Measurements from ENCODE around the gene C11orf24. TPM values are rescaled to one million over a fixed set of nuclear protein-coding genes. Genes with fewer than 3 reads are reported as not detected.
"Not testable (repeated sequence)": the region's sequence is repeated elsewhere in the genome, so short reads cannot be mapped to it uniquely, and the experiment has no call there.

The C11orf24 gene
- total and polyA plus RNA-seq, 5 donors from 2014 or later: 6.6 to 11.0 (median 9.1) TPM

DNA sequence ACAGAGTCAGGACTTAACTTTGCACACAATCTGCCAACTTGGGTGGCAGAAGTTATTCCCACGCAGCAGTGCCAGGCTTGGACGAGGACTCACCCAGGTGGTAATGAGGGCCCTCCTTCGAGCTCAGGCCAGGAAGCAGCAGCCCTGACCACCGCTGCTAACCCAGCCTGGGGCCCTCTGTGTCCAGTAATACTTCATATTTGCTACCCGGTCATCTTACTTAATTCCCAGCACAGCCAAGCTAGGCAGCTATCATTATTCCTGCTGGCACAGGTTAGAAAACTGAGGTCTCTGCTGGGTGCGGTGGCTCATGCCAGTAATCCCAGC is 25.2 kb upstream of the C11orf24 start:
- Histone ChIP-seq H3K4me3 (ENCODE audit: low read depth, low read length) (no peak overlapping the region), H3K27ac (ENCODE audit: insufficient read depth, low read length, poor library complexity, severe bottlenecking) (no peak overlapping the region), H3K27me3 (ENCODE audit: control insufficient read depth, insufficient read depth, low read length) (no peaks in the 10 kb centered on the region), H3K36me3 (ENCODE audit: control insufficient read depth, insufficient read depth, low read length) (no peaks in the 10 kb centered on the region), H3K4me1 (ENCODE audit: control insufficient read depth, insufficient read depth, low read length, poor library complexity, severe bottlenecking) (peaks cover 6% of the 10 kb centered on the region), H3K9me3 (ENCODE audit: control insufficient read depth in 2 of 2, low read length in 2 of 2) (no peaks in the 10 kb centered on the region)
- H3K36me3 Mint-ChIP-seq: no peaks in the 10 kb centered on the region
- no peak overlapping the region for H3K4me3 Mint-ChIP-seq
- no peak for ATAC-seq (ENCODE audit: low read depth in 2 of 2)
- DNase-seq: no peak
- no peak overlapping the region for H3K27ac Mint-ChIP-seq
- H3K9me3 Mint-ChIP-seq: peaks cover 0 to 2% (median 0%) of the 10 kb centered on the region in 7 donors
- H3K27me3 Mint-ChIP-seq: peaks cover 6% of the 10 kb centered on the region
- peaks cover 0 to 4% (median 0%) of the 10 kb centered on the region in 4 donors for H3K4me1 Mint-ChIP-seq

DNA sequence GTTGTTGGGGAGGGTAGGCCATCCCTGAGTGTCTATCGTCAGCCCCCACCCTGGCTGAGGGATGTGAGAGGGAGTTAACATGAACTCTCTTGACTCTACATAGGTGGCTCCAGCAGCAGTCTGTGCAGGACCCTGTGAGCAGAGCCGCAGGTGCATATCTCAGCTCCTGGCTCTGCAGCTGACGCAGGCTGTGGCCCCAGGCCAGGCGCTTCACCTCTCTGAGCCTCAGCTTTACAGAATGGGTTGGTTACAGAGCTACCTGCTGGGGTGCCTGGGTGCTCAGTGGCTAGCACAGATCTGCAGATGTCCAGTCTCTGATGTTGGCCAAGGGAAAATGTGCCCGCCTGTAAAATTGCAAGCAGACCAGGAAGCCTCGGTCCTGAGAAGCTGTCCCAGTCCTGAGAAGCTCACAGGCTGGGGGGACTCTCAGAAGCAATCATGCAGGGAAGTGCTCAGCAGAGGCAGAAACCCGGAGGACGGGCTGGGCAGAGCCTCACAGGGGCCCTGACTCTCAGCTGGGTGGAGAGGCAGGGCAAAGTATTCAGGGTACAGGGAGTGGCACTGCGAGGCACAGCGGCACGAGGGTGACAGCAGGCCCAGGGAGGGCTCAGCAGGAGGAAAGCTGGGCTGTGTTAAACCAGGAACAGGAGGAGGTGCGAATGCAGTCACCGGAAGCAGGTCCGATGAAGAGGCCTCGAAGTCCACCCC is 24.7 kb upstream of the C11orf24 start:
- H3K4me1 Mint-ChIP-seq: peaks cover 0 to 4% (median 0%) of the 10 kb centered on the region in 4 donors
- H3K36me3 ChIP-seq (ENCODE audit: control insufficient read depth, insufficient read depth, low read length): no peaks in the 10 kb centered on the region
- H3K27me3 Mint-ChIP-seq: peaks cover 6% of the 10 kb centered on the region
- peaks cover 6% of the 10 kb centered on the region for H3K4me1 ChIP-seq (ENCODE audit: control insufficient read depth, insufficient read depth, low read length, poor library complexity, severe bottlenecking)
- H3K9me3 ChIP-seq (ENCODE audit: control insufficient read depth in 2 of 2, low read length in 2 of 2): no peaks in the 10 kb centered on the region
- no peak overlapping the region for H3K27ac Mint-ChIP-seq
- no peak overlapping the region for H3K27ac ChIP-seq (ENCODE audit: insufficient read depth, low read length, poor library complexity, severe bottlenecking)
- H3K36me3 Mint-ChIP-seq: no peaks in the 10 kb centered on the region
- no peak overlapping the region for H3K4me3 ChIP-seq (ENCODE audit: low read depth, low read length)
- no peaks in the 10 kb centered on the region for H3K27me3 ChIP-seq (ENCODE audit: control insufficient read depth, insufficient read depth, low read length)
- ATAC-seq (ENCODE audit: low read depth in 2 of 2) (no peak), DNase-seq (no peak)
- peaks cover 0 to 2% (median 0%) of the 10 kb centered on the region in 7 donors for H3K9me3 Mint-ChIP-seq
- no peak overlapping the region for H3K4me3 Mint-ChIP-seq

DNA sequence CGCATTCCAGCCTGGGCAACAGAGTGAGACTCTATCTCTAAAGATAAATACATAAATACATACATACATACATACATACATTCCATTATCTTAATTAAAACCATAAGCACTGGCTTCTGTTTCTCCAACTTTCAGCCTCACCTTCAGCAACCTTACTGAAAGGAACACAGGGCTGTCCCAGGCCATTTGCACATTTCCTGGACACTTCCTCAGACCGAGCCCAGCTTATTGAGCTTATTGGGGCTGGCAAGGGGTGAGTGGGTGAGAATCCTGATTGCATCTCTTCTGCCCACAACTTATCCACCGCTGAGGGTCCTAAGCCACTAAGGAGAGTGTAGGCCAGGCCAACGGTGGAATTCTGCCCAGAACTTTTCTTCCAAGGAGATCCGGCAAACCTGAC is 24.2 kb upstream of the C11orf24 start:
- H3K9me3 Mint-ChIP-seq: peaks cover 0 to 2% (median 0%) of the 10 kb centered on the region in 7 donors

DNA sequence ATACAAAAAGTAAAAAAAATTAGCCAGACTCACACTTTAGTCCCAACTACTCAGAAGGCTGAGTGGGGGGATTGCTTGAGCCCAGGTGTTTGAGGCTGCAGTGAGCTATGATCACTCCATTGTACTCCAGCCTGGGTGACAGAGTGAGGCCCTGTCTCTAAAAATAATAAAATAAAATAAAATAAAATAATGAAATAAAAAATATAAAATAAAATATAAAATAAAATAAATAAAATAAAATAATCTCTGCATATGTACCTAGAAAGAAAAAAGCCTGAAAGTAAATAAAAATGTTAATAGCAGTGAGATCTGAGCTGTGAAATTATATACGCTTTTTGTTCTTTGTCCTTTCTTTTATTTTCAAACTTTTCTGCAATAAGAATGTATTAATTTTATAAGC is 23.5 kb upstream of the C11orf24 start:
- Histone ChIP-seq H3K4me1 (ENCODE audit: control insufficient read depth, insufficient read depth, low read length, poor library complexity, severe bottlenecking) (peaks cover 6% of the 10 kb centered on the region), H3K27me3 (ENCODE audit: control insufficient read depth, insufficient read depth, low read length) (no peaks in the 10 kb centered on the region)
- DNase-seq: no peak

More for the DNA sequence above, 24.2 kb upstream of the C11orf24 start:
- H3K4me3 Mint-ChIP-seq: no peak overlapping the region
- peaks cover 6% of the 10 kb centered on the region for H3K27me3 Mint-ChIP-seq
- no peaks in the 10 kb centered on the region for H3K27me3 ChIP-seq (ENCODE audit: control insufficient read depth, insufficient read depth, low read length)
- DNase-seq (no peak), ATAC-seq (ENCODE audit: low read depth in 2 of 2) (no peak)
- H3K36me3 Mint-ChIP-seq: no peaks in the 10 kb centered on the region
- no peak overlapping the region for H3K4me3 ChIP-seq (ENCODE audit: low read depth, low read length)
- H3K27ac ChIP-seq (ENCODE audit: insufficient read depth, low read length, poor library complexity, severe bottlenecking): no peak overlapping the region
- peaks cover 6% of the 10 kb centered on the region for H3K4me1 ChIP-seq (ENCODE audit: control insufficient read depth, insufficient read depth, low read length, poor library complexity, severe bottlenecking)
- peaks cover 0 to 4% (median 0%) of the 10 kb centered on the region in 4 donors for H3K4me1 Mint-ChIP-seq
- no peaks in the 10 kb centered on the region for H3K9me3 ChIP-seq (ENCODE audit: control insufficient read depth in 2 of 2, low read length in 2 of 2)
- no peak overlapping the region for H3K27ac Mint-ChIP-seq
- no peaks in the 10 kb centered on the region for H3K36me3 ChIP-seq (ENCODE audit: control insufficient read depth, insufficient read depth, low read length)

DNA sequence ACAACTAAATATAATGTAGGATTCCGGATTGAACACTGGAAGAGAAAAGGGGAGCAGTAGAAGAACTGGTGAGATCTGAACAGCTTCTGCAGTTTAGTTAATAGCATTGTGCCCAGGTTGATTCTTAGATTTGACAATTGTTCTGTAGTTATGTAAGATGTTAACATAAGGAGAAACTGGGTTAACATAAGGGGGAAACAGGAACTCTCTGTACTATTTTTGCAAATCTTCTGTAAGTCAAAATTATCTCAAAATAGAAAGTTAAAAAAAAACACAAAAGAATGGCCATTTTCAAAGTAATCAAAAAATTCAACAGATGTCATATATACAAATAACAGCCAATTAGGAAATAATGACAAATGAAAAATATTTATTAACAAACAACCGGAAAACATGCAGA is 21.9 kb upstream of the C11orf24 start:
- peaks cover 6% of the 10 kb centered on the region for H3K4me1 ChIP-seq (ENCODE audit: control insufficient read depth, insufficient read depth, low read length, poor library complexity, severe bottlenecking)
- no peak overlapping the region for H3K27ac ChIP-seq (ENCODE audit: insufficient read depth, low read length, poor library complexity, severe bottlenecking)
- Mint-ChIP-seq H3K4me3 (no peak overlapping the region), H3K36me3 (no peaks in the 10 kb centered on the region), H3K4me1 (peaks cover 0 to 4% (median 0%) of the 10 kb centered on the region in 4 donors), H3K27ac (no peak overlapping the region), H3K27me3 (peaks cover 15% of the 10 kb centered on the region), H3K9me3 (peaks cover 0 to 2% (median 0%) of the 10 kb centered on the region in 7 donors)
- H3K36me3 ChIP-seq (ENCODE audit: control insufficient read depth, insufficient read depth, low read length): no peaks in the 10 kb centered on the region
- H3K4me3 ChIP-seq (ENCODE audit: low read depth, low read length): no peak overlapping the region
- ATAC-seq (ENCODE audit: low read depth in 2 of 2) (no peak), DNase-seq (no peak)
- peaks cover 2% of the 10 kb centered on the region for H3K27me3 ChIP-seq (ENCODE audit: control insufficient read depth, insufficient read depth, low read length)
- H3K9me3 ChIP-seq (ENCODE audit: control insufficient read depth in 2 of 2, low read length in 2 of 2): peaks cover 6 to 8% of the 10 kb centered on the region in 2 experiments

More for the DNA sequence above, 23.5 kb upstream of the C11orf24 start:
- Mint-ChIP-seq H3K27ac (no peak overlapping the region), H3K36me3 (no peaks in the 10 kb centered on the region), H3K4me3 (no peak overlapping the region), H3K4me1 (peaks cover 0 to 4% (median 0%) of the 10 kb centered on the region in 4 donors), H3K27me3 (peaks cover 6% of the 10 kb centered on the region), H3K9me3 (peaks cover 0 to 2% (median 0%) of the 10 kb centered on the region in 7 donors)
- Histone ChIP-seq H3K36me3 (ENCODE audit: control insufficient read depth, insufficient read depth, low read length) (no peaks in the 10 kb centered on the region), H3K9me3 (ENCODE audit: control insufficient read depth in 2 of 2, low read length in 2 of 2) (no peaks in the 10 kb centered on the region), H3K4me3 (ENCODE audit: low read depth, low read length) (no peak overlapping the region), H3K27ac (ENCODE audit: insufficient read depth, low read length, poor library complexity, severe bottlenecking) (no peak overlapping the region)
- no peak for ATAC-seq (ENCODE audit: low read depth in 2 of 2)

DNA sequence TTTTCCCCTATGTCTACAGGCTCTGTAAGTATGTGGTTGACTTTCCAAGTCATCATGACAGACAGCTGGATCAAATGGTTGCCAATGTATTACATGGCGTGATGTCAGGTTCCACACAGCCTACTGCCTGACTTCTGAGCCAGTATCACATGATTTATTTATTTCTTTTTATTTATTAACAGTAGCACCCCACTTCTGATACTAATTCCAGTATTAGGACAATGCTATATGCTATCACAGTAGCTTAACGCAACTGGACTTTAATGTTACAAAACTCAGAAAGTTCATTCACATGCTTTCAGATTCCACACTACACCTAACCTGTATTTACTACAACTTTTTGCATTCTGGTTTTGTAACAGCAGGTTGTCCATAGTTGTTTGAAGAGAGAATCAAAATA is 17.7 kb upstream of the C11orf24 start:
- DNase-seq (no peak), ATAC-seq (ENCODE audit: low read depth in 2 of 2) (no peak)
- Mint-ChIP-seq H3K27ac (no peak overlapping the region), H3K36me3 (no peaks in the 10 kb centered on the region), H3K4me3 (no peak overlapping the region), H3K9me3 (peaks cover 0 to 4% (median 0%) of the 10 kb centered on the region in 7 donors), H3K4me1 (peaks cover 0 to under 1% (median 0%) of the 10 kb centered on the region in 4 donors), H3K27me3 (peaks cover 18% of the 10 kb centered on the region)
- Histone ChIP-seq H3K27me3 (ENCODE audit: control insufficient read depth, insufficient read depth, low read length) (peaks cover 3% of the 10 kb centered on the region), H3K27ac (ENCODE audit: insufficient read depth, low read length, poor library complexity, severe bottlenecking) (no peak overlapping the region), H3K4me1 (ENCODE audit: control insufficient read depth, insufficient read depth, low read length, poor library complexity, severe bottlenecking) (no peaks in the 10 kb centered on the region), H3K4me3 (ENCODE audit: low read depth, low read length) (no peak overlapping the region), H3K36me3 (ENCODE audit: control insufficient read depth, insufficient read depth, low read length) (no peaks in the 10 kb centered on the region), H3K9me3 (ENCODE audit: control insufficient read depth in 2 of 2, low read length in 2 of 2) (peaks cover 6 to 8% of the 10 kb centered on the region in 2 experiments)

DNA sequence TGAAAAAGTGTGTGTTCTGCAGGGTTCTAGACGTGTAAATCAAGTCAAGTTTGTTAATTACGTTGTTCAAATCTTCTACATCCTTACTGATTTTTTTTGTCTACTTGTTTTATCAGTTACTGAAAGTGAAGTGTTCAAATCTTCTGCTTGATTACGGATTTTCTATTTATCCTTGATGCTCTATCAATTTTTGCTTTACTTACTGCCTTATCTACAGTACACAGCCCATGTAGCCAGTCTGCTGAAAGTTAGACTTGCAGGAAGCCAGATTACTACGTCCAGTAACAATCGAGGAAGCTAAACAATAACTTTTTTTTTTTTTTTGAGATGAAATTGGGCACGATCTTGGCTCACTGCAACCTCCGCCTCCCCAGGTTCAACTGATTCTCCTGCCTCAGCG is 15.6 kb upstream of the C11orf24 start:
- H3K4me1 Mint-ChIP-seq: peaks cover 4 to 12% (median 8%) of the 10 kb centered on the region in 4 donors
- Histone ChIP-seq H3K4me1 (ENCODE audit: control insufficient read depth, insufficient read depth, low read length, poor library complexity, severe bottlenecking) (peaks cover 5% of the 10 kb centered on the region), H3K27ac (ENCODE audit: insufficient read depth, low read length, poor library complexity, severe bottlenecking) (no peak overlapping the region), H3K36me3 (ENCODE audit: control insufficient read depth, insufficient read depth, low read length) (no peaks in the 10 kb centered on the region), H3K9me3 (ENCODE audit: control insufficient read depth in 2 of 2, low read length in 2 of 2) (peaks cover 6 to 8% of the 10 kb centered on the region in 2 experiments), H3K4me3 (ENCODE audit: low read depth, low read length) (no peak overlapping the region), H3K27me3 (ENCODE audit: control insufficient read depth, insufficient read depth, low read length) (peaks cover 3% of the 10 kb centered on the region)
- DNase-seq: no peak
- no peaks in the 10 kb centered on the region for H3K36me3 Mint-ChIP-seq
- H3K27ac Mint-ChIP-seq: no peak overlapping the region
- no peak for ATAC-seq (ENCODE audit: low read depth in 2 of 2)
- H3K9me3 Mint-ChIP-seq: peaks cover 0 to 7% (median 0%) of the 10 kb centered on the region in 7 donors
- H3K4me3 Mint-ChIP-seq: no peak overlapping the region
- peaks cover 17% of the 10 kb centered on the region for H3K27me3 Mint-ChIP-seq

DNA sequence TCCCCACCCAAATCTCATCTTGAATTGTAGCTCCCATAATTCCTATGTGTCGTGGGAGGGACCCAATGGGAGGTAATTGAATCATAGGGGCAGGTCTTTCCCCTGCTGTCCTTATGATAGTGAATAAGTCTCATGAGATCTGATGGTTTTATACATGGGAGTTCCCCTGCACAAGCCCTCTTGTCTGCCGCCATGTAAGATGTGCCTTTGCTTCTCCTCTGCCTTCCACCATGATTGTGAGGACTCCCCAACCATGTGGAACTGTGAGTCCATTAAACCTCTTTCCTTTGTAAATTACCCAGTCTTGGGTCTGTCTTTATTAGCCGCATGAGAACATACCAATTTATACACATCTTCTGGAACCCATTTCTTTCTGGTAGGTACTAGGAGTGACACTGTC is 12.8 kb upstream of the C11orf24 start:
- not testable (repeated sequence) for H3K27ac Mint-ChIP-seq; H3K36me3 ChIP-seq (ENCODE audit: control insufficient read depth, insufficient read depth, low read length); H3K9me3 ChIP-seq (ENCODE audit: control insufficient read depth in 2 of 2, low read length in 2 of 2); H3K4me3 Mint-ChIP-seq; H3K9me3 Mint-ChIP-seq; ATAC-seq (ENCODE audit: low read depth in 2 of 2); H3K27me3 ChIP-seq (ENCODE audit: control insufficient read depth, insufficient read depth, low read length); H3K4me3 ChIP-seq (ENCODE audit: low read depth, low read length); H3K27ac ChIP-seq (ENCODE audit: insufficient read depth, low read length, poor library complexity, severe bottlenecking); H3K36me3 Mint-ChIP-seq; DNase-seq
- peaks cover 18% of the 10 kb centered on the region for H3K27me3 Mint-ChIP-seq
- peaks cover 15% of the 10 kb centered on the region for H3K4me1 ChIP-seq (ENCODE audit: control insufficient read depth, insufficient read depth, low read length, poor library complexity, severe bottlenecking)
- H3K4me1 Mint-ChIP-seq: peaks cover 9 to 24% (median 17%) of the 10 kb centered on the region in 4 donors

Measured in CD4-positive, CD25-positive, alpha-beta regulatory T cell (primary cell).